Osteoblast (primary cell): ENCODE results near the gene GRIK2. TPM values are rescaled to one million over a fixed set of nuclear protein-coding genes. Genes with fewer than 3 reads are reported as not detected.

Source experiments
- DNase-seq: peaks from one replicate; pipeline ENCODE4 v3.0.0; 2011; ENCODE audit warnings: low spot score, mixed read lengths; ENCODE audit not compliant: insufficient read length; ENCODE audit errors: missing footprints
- H2AFZ ChIP-seq: 2 replicates; pipeline ENCODE4 v1.6.0; 2011; ENCODE audit warnings: mild to moderate bottlenecking, low read length
- H3K27ac ChIP-seq: 2 replicates; pipeline ENCODE4 v1.5.1; 2011; ENCODE audit warnings: mild to moderate bottlenecking, low read depth, low read length, moderate library complexity
- H3K27me3 ChIP-seq: 2 replicates; pipeline ENCODE4 v1.6.0; 2012; ENCODE audit warnings: mild to moderate bottlenecking, control low read depth, inconsistent platforms, low read length, moderate library complexity; ENCODE audit not compliant: insufficient read depth
- H3K36me3 ChIP-seq: 2 replicates; pipeline ENCODE4 v1.5.1; 2011; ENCODE audit warnings: mild to moderate bottlenecking, low read length, control low read depth, moderate library complexity; ENCODE audit not compliant: insufficient read depth
- H3K4me1 ChIP-seq: 2 replicates; pipeline ENCODE4 v1.5.1; 2011; ENCODE audit warnings: mild to moderate bottlenecking, low read length, control low read depth, moderate library complexity; ENCODE audit not compliant: insufficient read depth
- H3K4me2 ChIP-seq: 2 replicates; pipeline ENCODE4 v1.6.0; 2011; ENCODE audit warnings: mild to moderate bottlenecking, low read length; ENCODE audit not compliant: insufficient read depth
- H3K4me3 ChIP-seq: fragments of 200-600 bp; sonication (generic); 3 replicates; pipeline ENCODE4 v1.5.1; 2012; ENCODE audit warnings: mild to moderate bottlenecking, low read length, inconsistent platforms; ENCODE audit not compliant: insufficient read depth
- H3K79me2 ChIP-seq: 2 replicates; pipeline ENCODE4 v1.6.0; 2012; ENCODE audit warnings: mild to moderate bottlenecking, low read length, control low read depth, inconsistent platforms; ENCODE audit not compliant: insufficient read depth
- H3K9me3 ChIP-seq: 2 replicates; pipeline ENCODE4 v1.5.1; 2011; ENCODE audit warnings: low read depth, low read length, control low read depth
- H4K20me1 ChIP-seq: 2 replicates; pipeline ENCODE4 v1.6.0; 2012; ENCODE audit warnings: mild to moderate bottlenecking, low read length, control low read depth; ENCODE audit not compliant: insufficient read depth
- CTCF ChIP-seq: IDR thresholded peaks from 2 replicates; pipeline ENCODE4 v1.5.1; 2011; ENCODE audit warnings: mild to moderate bottlenecking, low read depth, low read length, moderate library complexity; ENCODE audit errors: extremely low read depth
- total RNA-seq: library from RNA; depleted of rRNA; stranded (reverse); fragments of >200 nt; gene quantifications from 2 replicates; pipeline ENCODE4 v1.2.3, GENCODE V29; 2012

Gene GRIK2
- total RNA-seq, 1 donor = 0.72 TPM

GRCh38 chr6:101443315-101443714, 49.8 kb downstream of the GRIK2 start:
- no peak for DNase-seq
- Histone ChIP-seq H3K79me2 (no peaks in the 10 kb centered on the region), H3K4me2 (no peak overlapping the region), H3K4me3 (no peak overlapping the region), H3K4me1 (no peaks in the 10 kb centered on the region), H2AFZ (no peak overlapping the region), H3K9me3 (no peaks in the 10 kb centered on the region), H3K27ac (no peak overlapping the region), H4K20me1 (no peaks in the 10 kb centered on the region), H3K27me3 (no peaks in the 10 kb centered on the region), H3K36me3 (no peaks in the 10 kb centered on the region)
- TF ChIP-seq CTCF = no peak

GRCh38 chr6:101444717-101445116, 51.2 kb downstream of the GRIK2 start:
- H3K9me3 ChIP-seq = no peaks in the 10 kb centered on the region
- no peaks in the 10 kb centered on the region for H4K20me1 ChIP-seq
- H3K27ac ChIP-seq = no peak overlapping the region
- DNase-seq = no peak
- no peak overlapping the region for H3K4me2 ChIP-seq
- no peaks in the 10 kb centered on the region for H3K79me2 ChIP-seq
- no peaks in the 10 kb centered on the region for H3K27me3 ChIP-seq
- no peak overlapping the region for H2AFZ ChIP-seq
- no peak for TF ChIP-seq CTCF
- H3K36me3 ChIP-seq = no peaks in the 10 kb centered on the region
- H3K4me1 ChIP-seq = no peaks in the 10 kb centered on the region
- H3K4me3 ChIP-seq = no peak overlapping the region

- Histone ChIP-seq H4K20me1 (no peaks in the 10 kb centered on the region), H3K27ac (no peak overlapping the region), H3K4me2 (no peak overlapping the region)
These were observed 52.0 kb downstream of the GRIK2 start for GRCh38 chr6:101445527-101445926.

GRCh38 chr6:101450901-101451300, 57.4 kb downstream of the GRIK2 start:
- no peaks in the 10 kb centered on the region for H3K36me3 ChIP-seq
- no peaks in the 10 kb centered on the region for H3K79me2 ChIP-seq
- H3K27me3 ChIP-seq = no peaks in the 10 kb centered on the region
- H3K4me1 ChIP-seq = no peaks in the 10 kb centered on the region
- no peak overlapping the region for H3K27ac ChIP-seq
- no peak for TF ChIP-seq CTCF
- DNase-seq = no peak
- no peak overlapping the region for H3K4me3 ChIP-seq
- no peaks in the 10 kb centered on the region for H4K20me1 ChIP-seq
- H3K9me3 ChIP-seq = no peaks in the 10 kb centered on the region
- H2AFZ ChIP-seq = no peak overlapping the region
- no peak overlapping the region for H3K4me2 ChIP-seq

More at GRCh38 chr6:101445527-101445926, 52.0 kb downstream of the GRIK2 start:
- Histone ChIP-seq H3K36me3 (no peaks in the 10 kb centered on the region), H2AFZ (no peak overlapping the region), H3K4me3 (no peak overlapping the region), H3K9me3 (no peaks in the 10 kb centered on the region), H3K79me2 (no peaks in the 10 kb centered on the region), H3K27me3 (no peaks in the 10 kb centered on the region), H3K4me1 (no peaks in the 10 kb centered on the region)
- TF ChIP-seq CTCF = no peak
- no peak for DNase-seq
